ENCODE results near the gene EPSTI1. TPM values are rescaled to one million over a fixed set of nuclear protein-coding genes. Genes with fewer than 3 reads are reported as not detected.
"Not testable (repeated sequence)": the region's sequence is repeated elsewhere in the genome, so short reads cannot be mapped to it uniquely, and the experiment has no call there.

EPSTI1 gene
- 2.1 to 3.8 TPM (median 2.8 TPM) in 3 replicates for total RNA-seq
- long read RNA-seq, partial matches to known transcripts, result 0 of 6 reads
- long read RNA-seq, other reads (novel, unspliced or antisense), result 3 of 6 reads

- Mint-ChIP-seq H3K27ac (ENCODE audit: unreplicated experiment) (peak within 1 kb of the TSS; percentile 91), H3K9me3 (ENCODE audit: low read depth) (no peaks in the 10 kb centered on the region), H3K4me3 (ENCODE audit: unreplicated experiment) (peak within 1 kb of the TSS; percentile 82), H3K4me1 (ENCODE audit: low read depth) (peaks cover 43% of the 10 kb centered on the region), H3K36me3 (ENCODE audit: low read depth) (no peaks in the 10 kb centered on the region), H3K27me3 (ENCODE audit: low read depth) (no peaks in the 10 kb centered on the region)
- DNase-seq (ENCODE audit: low spot score), result no peak
- TF ChIP-seq, protein P1, sequence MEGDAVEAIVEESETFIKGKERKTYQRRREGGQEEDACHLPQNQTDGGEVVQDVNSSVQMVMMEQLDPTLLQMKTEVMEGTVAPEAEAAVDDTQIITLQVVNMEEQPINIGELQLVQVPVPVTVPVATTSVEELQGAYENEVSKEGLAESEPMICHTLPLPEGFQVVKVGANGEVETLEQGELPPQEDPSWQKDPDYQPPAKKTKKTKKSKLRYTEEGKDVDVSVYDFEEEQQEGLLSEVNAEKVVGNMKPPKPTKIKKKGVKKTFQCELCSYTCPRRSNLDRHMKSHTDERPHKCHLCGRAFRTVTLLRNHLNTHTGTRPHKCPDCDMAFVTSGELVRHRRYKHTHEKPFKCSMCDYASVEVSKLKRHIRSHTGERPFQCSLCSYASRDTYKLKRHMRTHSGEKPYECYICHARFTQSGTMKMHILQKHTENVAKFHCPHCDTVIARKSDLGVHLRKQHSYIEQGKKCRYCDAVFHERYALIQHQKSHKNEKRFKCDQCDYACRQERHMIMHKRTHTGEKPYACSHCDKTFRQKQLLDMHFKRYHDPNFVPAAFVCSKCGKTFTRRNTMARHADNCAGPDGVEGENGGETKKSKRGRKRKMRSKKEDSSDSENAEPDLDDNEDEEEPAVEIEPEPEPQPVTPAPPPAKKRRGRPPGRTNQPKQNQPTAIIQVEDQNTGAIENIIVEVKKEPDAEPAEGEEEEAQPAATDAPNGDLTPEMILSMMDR (IDR thresholded peaks at IDR 0.05), result no peak
These were observed at the start of gene EPSTI1 for GRCh38 chr13:42991898-42992763. Gene EPSTI1, minus strand, starts transcription at chr13:42992241. Its CDS starts 76 bp downstream, at chr13:42992165.

DNA sequence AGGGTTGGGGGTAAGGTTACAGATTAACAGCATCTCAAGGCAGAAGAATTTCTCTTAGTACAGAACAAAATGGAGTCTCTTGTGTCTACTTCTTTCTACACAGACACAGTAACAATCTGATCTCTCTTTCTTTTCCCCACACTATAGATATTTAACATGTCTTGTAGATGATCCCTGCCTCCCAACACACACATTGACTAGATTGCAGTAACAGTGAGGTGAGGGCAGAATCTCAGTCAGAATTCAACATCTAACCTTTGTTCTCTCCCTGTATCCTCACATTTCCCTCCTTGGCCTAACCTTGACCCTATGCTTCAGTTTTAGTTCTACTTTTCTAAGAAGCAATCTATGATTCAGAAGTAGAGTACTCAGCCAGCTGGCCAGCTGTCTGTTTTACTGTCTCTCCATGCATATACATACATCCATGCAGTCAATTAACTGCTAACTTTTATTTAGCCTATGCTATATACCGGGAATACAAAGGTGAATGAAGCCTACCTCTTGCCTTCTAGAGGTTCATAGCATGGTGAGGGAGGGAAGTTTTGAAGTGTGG, 49.4 kb upstream of the EPSTI1 start:
- Mint-ChIP-seq H3K4me3 (ENCODE audit: unreplicated experiment) (no peak overlapping the region), H3K36me3 (ENCODE audit: low read depth) (no peaks in the 10 kb centered on the region), H3K4me1 (ENCODE audit: low read depth) (peaks cover 57% of the 10 kb centered on the region), H3K27me3 (ENCODE audit: low read depth) (no peaks in the 10 kb centered on the region), H3K27ac (ENCODE audit: unreplicated experiment) (no peak overlapping the region), H3K9me3 (ENCODE audit: low read depth) (no peaks in the 10 kb centered on the region)
- TF ChIP-seq, protein P1 (IDR thresholded peaks at IDR 0.05), result no peak
- no peak for DNase-seq (ENCODE audit: low spot score)

- not testable (repeated sequence) for H3K9me3 Mint-ChIP-seq (ENCODE audit: low read depth); DNase-seq (ENCODE audit: low spot score); H3K27ac Mint-ChIP-seq (ENCODE audit: unreplicated experiment); H3K27me3 Mint-ChIP-seq (ENCODE audit: low read depth); H3K4me3 Mint-ChIP-seq (ENCODE audit: unreplicated experiment); H3K36me3 Mint-ChIP-seq (ENCODE audit: low read depth)
- H3K4me1 Mint-ChIP-seq (ENCODE audit: low read depth), result peaks cover 56% of the 10 kb centered on the region
These were observed 48.7 kb upstream of the EPSTI1 start for GRCh38 chr13:43040581-43041368.

GRCh38 chr13:43039966-43040365, 47.9 kb upstream of the EPSTI1 start:
- Mint-ChIP-seq H3K4me3 (ENCODE audit: unreplicated experiment) (no peak overlapping the region), H3K4me1 (ENCODE audit: low read depth) (peaks cover 48% of the 10 kb centered on the region)
- DNase-seq (ENCODE audit: low spot score), result no peak

DNA sequence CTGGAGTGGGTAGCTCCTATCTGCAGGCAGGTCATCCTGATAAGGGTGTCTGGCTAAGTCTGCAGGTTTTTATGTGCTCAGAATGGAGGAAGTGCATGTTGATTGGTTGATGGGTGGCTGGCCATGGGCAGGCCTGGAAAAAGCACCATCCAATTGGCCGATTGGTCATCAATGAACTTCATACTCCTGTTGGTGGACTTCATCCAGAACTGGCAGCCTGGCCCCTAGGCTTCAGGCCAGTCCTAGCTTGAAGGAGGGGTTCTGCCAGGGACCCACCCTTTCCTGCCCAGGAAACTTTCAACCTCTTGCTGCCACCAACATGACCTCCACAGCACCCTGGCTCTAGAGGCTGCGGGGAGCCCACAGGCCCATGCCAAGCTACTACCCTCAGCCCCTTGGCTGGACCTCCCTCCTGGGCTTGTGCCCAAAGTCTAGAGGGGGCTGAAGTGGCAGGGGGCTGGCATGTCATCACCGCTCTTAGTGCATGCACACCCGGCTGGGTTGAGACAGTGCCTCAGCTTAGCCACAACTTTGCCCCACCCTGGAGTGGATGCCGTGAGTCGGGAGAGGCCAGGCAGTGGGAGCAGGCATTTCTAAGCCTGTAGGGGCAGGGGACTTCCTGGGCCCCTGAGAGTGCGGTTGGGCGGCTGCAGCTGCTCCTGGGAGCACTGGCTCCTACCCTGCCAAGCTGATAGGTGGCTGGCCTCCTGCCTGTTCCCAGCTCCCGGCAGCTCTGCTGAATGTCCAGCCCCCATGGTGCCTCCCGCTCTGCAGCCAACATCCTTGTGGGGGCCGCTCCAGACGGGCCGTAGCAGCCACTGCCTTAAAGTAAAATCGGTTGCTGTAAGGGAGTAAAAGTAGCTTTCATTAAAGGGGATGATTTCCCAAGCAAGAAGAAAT, 44.6 kb upstream of the EPSTI1 start:
- Mint-ChIP-seq H3K4me3 (ENCODE audit: unreplicated experiment) (no peak overlapping the region), H3K27me3 (ENCODE audit: low read depth) (no peaks in the 10 kb centered on the region), H3K27ac (ENCODE audit: unreplicated experiment) (no peak overlapping the region), H3K4me1 (ENCODE audit: low read depth) (peaks cover 37% of the 10 kb centered on the region), H3K9me3 (ENCODE audit: low read depth) (no peaks in the 10 kb centered on the region), H3K36me3 (ENCODE audit: low read depth) (peaks cover 7% of the 10 kb centered on the region)
- DNase-seq (ENCODE audit: low spot score), result no peak
- TF ChIP-seq, protein P1 (IDR thresholded peaks at IDR 0.05), result no peak

More at GRCh38 chr13:43039966-43040365, 47.9 kb upstream of the EPSTI1 start:
- TF ChIP-seq, protein P1 (IDR thresholded peaks at IDR 0.05), result no peak
- H3K36me3 Mint-ChIP-seq (ENCODE audit: low read depth), result no peaks in the 10 kb centered on the region
- H3K27me3 Mint-ChIP-seq (ENCODE audit: low read depth), result no peaks in the 10 kb centered on the region
- no peaks in the 10 kb centered on the region for H3K9me3 Mint-ChIP-seq (ENCODE audit: low read depth)
- H3K27ac Mint-ChIP-seq (ENCODE audit: unreplicated experiment), result no peak overlapping the region
